ENCODE data around the gene PROK1.

GRCh38 chr1:110408488-110408887 is 42.5 kb upstream of the PROK1 start:
- TF ChIP-seq GATA3 (IDR thresholded peaks at IDR 0.05; ENCODE audit: low read depth, low read length) (no peak), GATA2 (IDR thresholded peaks at IDR 0.05; ENCODE audit: low read depth, low read length) (no peak)

All from SH-SY5Y (cell line).